SK-N-MC (cell line): ENCODE data around the gene OTOGL.

Experiments
- DNase-seq: peaks from one replicate; pipeline ENCODE4 v3.0.0-alpha.2; 2011; ENCODE audit warnings: low read depth, low spot score
- H3K27ac ChIP-seq: fragments of 200-600 bp; sonication (generic); 2 replicates; pipeline ENCODE4 v1.5.1; 2016; ENCODE audit warnings: mixed run types
- H3K36me3 ChIP-seq: fragments of 200-600 bp; sonication (generic); 2 replicates; pipeline ENCODE4 v1.6.1; 2017; ENCODE audit warnings: antibody characterized with exemption, low read length, mixed read lengths; ENCODE audit not compliant: insufficient read depth
- H3K4me3 ChIP-seq: fragments of 200-600 bp; sonication (generic); 2 replicates; pipeline ENCODE4 v1.5.1; 2016
- H3K9ac ChIP-seq: fragments of 200-600 bp; sonication (generic); 2 replicates; pipeline ENCODE4 v1.8.0; 2017; ENCODE audit warnings: mixed run types, mixed read lengths; ENCODE audit not compliant: insufficient read length
- H3K9me3 ChIP-seq: fragments of 200-600 bp; sonication (generic); 2 replicates; pipeline ENCODE4 v1.6.1; 2017; ENCODE audit warnings: low read depth, mild to moderate bottlenecking, antibody characterized with exemption, low read length, moderate library complexity, mixed read lengths
- EZH2 ChIP-seq: fragments of 200-600 bp; sonication (generic); IDR thresholded peaks from one replicate; pipeline ENCODE4 v1.6.1; 2017; ENCODE audit warnings: antibody characterized with exemption
- FOXP2 ChIP-seq: optimal IDR thresholded peaks from 2 replicates; pipeline ENCODE3; 2011; ENCODE audit warnings: mild to moderate bottlenecking, moderate library complexity; ENCODE audit not compliant: insufficient read depth; ENCODE audit errors: extremely low read length, control extremely low read depth
- POLR2AphosphoS5 ChIP-seq: IDR thresholded peaks from 2 replicates; pipeline ENCODE4 v1.6.1; 2012; ENCODE audit warnings: mild to moderate bottlenecking, low read depth, low read length, borderline replicate concordance

Gene OTOGL

GRCh38 chr12:80412343-80412953, 313.1 kb downstream of the OTOGL start:
- H3K27ac ChIP-seq = no peak overlapping the region
- H3K9me3 ChIP-seq = no peaks in the 10 kb centered on the region
- H3K4me3 ChIP-seq = no peak overlapping the region
- no peak overlapping the region for H3K9ac ChIP-seq
- TF ChIP-seq FOXP2 = no peak
- no peaks in the 10 kb centered on the region for H3K36me3 ChIP-seq
- peak; percentile 71 for DNase-seq

DNA sequence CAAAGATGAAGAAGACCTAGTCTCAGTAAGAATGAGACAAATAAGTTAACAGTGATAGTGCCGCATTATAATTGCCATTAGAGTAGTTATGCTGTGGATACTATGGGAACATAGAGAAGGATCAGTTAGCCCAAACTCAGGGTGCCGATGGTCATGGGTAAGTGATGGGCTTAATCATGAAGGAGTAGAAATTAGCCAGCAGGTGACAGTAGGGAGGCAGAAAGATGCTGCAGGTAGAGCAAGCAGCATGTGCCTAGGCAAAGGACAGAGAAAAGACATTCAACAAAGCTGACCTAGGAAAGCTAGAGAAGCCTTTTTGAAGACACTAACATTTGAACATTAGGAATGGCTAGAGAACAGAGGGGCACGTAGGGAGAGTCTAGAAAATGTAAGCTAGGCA, 314.1 kb downstream of the OTOGL start:
- TF ChIP-seq FOXP2 (no peak), EZH2 (no peak), POLR2AphosphoS5 (no peak)
- Histone ChIP-seq H3K9ac (no peak overlapping the region), H3K27ac (no peak overlapping the region), H3K4me3 (no peak overlapping the region), H3K36me3 (no peaks in the 10 kb centered on the region), H3K9me3 (no peaks in the 10 kb centered on the region)
- no peak for DNase-seq

DNA sequence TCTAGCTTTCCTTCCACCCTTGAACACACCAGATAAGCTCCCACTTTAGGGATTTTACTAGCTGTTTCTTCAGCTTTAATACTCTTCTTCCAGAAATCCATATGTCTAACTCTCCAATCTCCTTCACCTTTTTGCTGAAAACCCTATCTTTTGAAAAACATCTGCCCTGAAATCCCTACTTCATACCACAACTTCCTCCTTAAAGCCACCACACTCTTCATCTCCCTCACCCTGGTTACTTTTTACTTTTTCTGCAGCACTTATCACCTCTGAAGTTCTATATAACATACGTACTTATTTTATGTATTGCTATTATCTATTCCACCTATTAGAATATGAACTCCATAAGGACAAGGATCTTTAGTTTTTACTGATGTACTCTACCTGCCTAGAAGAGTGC, 316.1 kb downstream of the OTOGL start:
- Histone ChIP-seq H3K27ac (no peak overlapping the region), H3K4me3 (no peak overlapping the region), H3K36me3 (no peaks in the 10 kb centered on the region), H3K9me3 (no peaks in the 10 kb centered on the region), H3K9ac (no peak overlapping the region)
- DNase-seq = no peak
- TF ChIP-seq FOXP2 (no peak), POLR2AphosphoS5 (no peak), EZH2 (no peak)

GRCh38 chr12:80419644-80420043, 320.3 kb downstream of the OTOGL start:
- DNase-seq = no peak
- H3K27ac ChIP-seq = peak overlapping the region; percentile 33
- no peaks in the 10 kb centered on the region for H3K36me3 ChIP-seq
- no peak overlapping the region for H3K9ac ChIP-seq
- no peak for TF ChIP-seq POLR2AphosphoS5
- TF ChIP-seq FOXP2 = no peak
- TF ChIP-seq EZH2 = no peak
- H3K4me3 ChIP-seq = 0 out of 2 replicates have a peak overlapping the region, but pooled peaks have one; percentile 22
- H3K9me3 ChIP-seq = no peaks in the 10 kb centered on the region

- Histone ChIP-seq H3K4me3 (no peak overlapping the region), H3K36me3 (no peaks in the 10 kb centered on the region), H3K9me3 (no peaks in the 10 kb centered on the region), H3K9ac (peak overlapping the region; percentile 24), H3K27ac (peak overlapping the region; percentile 33)
- TF ChIP-seq FOXP2 = no peak
- no peak for TF ChIP-seq POLR2AphosphoS5
- no peak for TF ChIP-seq EZH2
- no peak for DNase-seq
Measured at GRCh38 chr12:80420075-80420474, 320.7 kb downstream of the OTOGL start.

- TF ChIP-seq POLR2AphosphoS5 = no peak
- no peak for TF ChIP-seq FOXP2
- TF ChIP-seq EZH2 = no peak
- H3K36me3 ChIP-seq = no peaks in the 10 kb centered on the region
- H3K27ac ChIP-seq = 0 out of 2 replicates have a peak overlapping the region, but pooled peaks have one; percentile 25
Measured at GRCh38 chr12:80422550-80422949, 323.2 kb downstream of the OTOGL start.

More at GRCh38 chr12:80422550-80422949, 323.2 kb downstream of the OTOGL start:
- Histone ChIP-seq H3K9me3 (no peaks in the 10 kb centered on the region), H3K9ac (no peak overlapping the region), H3K4me3 (0 out of 2 replicates have a peak overlapping the region, but pooled peaks have one; percentile 10)
- DNase-seq = peak; percentile 72
